ENCODE data around the gene MAZ.

GRCh38 chr16:29815032-29815721, 8.8 kb downstream of the MAZ start:
- TF ChIP-seq CTCF (IDR thresholded peaks at IDR 0.05) (no peak), ZFX (IDR thresholded peaks at IDR 0.05; ENCODE audit: borderline replicate concordance) (no peak)

All from 22Rv1 (cell line).